HG03354 (cell line): ENCODE measurements around the gene ZBTB9.

Source experiments
- ATAC-seq: cut with Tn5 transposase; IDR thresholded peaks from one replicate; pipeline ENCODE4 v1.9.1; 2021; ENCODE audit warnings: mild to moderate bottlenecking; ENCODE audit not compliant: unreplicated experiment, poor library complexity, severe bottlenecking

ZBTB9 gene

DNA sequence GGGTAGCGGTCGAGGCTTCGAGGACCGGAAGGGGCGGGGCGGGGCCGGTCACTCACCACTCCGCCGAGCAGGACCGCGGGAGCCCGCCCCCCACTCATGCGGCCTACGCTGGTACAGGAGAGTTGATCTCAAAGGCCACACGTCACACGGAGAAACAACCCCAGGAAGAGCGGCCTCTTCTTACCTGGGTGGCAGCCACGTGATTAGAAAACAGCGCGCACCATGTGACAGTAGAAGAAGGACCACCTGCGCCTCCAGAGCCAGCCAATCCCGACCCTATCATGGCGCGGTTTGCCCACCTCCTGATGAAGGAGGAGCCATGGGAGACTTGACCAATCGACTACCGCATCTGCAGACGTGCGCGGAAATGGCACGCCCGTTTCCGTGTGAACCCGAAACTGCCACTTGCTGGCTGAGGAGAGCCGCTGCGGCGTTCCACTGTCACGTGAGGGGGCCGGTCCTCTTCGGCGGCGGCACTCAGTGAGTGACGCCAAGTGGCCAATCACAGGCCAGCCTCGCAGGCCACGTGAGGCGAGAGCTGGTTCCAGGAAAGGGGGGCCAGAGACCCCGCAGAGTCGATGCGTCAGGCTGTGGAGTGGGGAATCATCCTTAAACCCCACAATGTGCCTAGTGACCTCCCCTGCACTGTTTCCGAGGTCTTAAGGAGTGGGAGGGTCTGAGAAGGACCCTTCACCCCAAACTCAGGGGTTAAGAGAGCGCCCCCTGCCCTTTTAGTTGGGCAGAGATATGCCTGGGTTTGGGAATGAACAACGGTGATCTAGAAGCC lies 36.3 kb upstream of the ZBTB9 start, which contains the start of gene CUTA:
TSS of gene CUTA (minus strand) at position 205 of the 787 bp plus-strand sequence. CDS start at position 98, 107 bp downstream.
- peak; percentile 85 for ATAC-seq

- ATAC-seq = no peak
Observed at GRCh38 chr6:33418690-33419291, 35.6 kb upstream of the ZBTB9 start.

DNA sequence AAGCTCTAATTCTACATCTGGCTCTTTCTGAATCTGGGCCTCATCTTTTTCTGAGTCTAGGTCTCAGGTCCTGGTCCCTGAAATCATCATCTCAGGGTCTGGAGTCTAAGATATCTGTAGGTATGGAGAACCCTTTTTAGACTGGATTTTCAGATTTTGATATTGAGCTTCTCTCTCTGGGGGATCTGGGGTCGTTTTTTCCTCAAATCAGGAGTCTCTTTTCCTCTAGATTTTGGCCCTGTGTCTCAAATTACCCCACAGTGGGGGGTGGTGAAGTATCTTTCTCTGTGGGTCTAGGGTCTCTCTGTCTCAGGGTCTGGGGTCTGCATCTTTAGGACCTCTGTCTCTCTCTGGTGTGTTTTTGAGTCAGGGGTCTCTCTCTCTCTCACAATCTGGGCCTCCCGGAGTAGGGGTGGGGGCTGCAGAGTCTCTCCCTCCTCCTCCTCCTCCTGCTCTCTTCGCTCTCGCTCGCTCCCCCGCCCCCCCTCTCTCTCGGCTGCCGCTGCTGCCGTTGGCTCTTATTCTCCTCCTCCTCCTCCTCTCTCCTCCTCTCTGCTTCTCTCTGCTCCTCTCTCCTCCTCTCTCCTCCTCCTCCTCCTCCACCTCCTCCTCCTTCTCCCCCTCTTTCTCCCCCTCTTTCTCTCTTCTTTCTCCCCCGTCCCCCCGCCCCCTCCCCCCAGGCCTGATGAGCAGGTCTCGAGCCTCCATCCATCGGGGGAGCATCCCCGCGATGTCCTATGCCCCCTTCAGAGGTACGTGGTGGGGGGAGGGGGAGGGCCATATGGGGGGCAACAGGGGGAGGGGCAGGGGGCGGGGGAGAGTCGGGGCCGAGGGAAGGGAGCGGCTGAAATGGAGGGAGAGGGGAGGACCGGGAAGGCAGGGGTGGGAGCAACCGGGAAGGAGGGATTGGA lies 34.5 kb upstream of the ZBTB9 start, which contains the start of gene SYNGAP1:
TSS of gene SYNGAP1 (plus strand) at position 486 of the 911 bp plus-strand sequence. CDS start at position 686, 200 bp downstream.
- ATAC-seq = no peak

DNA sequence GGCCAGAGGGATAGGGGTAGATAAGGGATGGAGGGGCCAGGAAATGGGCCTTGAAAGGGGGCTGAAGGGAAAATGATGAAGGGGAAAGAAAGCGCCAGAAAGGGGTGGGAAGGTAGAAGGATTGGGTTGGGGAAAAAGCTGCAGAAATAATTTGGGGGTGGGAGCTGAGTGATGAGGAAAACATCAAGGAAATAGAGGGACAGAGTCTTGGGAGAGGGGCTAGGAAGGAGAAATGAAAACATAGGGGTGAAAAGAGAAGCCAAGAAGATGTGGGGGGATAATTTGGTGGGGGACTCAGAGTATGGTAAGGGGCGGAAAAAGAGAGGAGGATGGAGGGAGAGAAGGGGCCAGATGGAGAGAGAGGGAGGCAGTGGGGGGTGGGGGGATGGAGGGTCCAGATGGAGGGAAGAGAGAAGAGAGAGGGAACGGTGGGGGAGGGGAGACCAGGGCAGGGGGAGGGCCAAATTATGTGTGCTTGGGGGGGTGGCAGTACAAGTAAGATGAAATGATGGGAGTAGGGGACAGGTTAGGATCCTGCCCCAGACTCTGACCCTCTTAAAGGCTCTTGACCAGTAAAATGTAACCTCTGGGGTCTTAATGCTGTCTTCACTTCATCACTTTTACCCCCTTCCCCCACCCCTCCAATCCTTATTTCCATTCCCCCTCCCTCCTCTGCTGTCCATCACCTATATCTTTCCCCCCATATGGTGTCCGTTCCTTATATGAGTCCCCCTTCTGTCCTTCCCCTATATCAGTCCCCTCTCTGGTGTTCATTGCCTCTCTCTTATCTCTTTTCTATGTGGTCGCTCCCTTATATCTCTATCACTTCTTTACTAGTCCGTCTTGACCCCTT lies 33.7 kb upstream of the ZBTB9 start:
- ATAC-seq = no peak

DNA sequence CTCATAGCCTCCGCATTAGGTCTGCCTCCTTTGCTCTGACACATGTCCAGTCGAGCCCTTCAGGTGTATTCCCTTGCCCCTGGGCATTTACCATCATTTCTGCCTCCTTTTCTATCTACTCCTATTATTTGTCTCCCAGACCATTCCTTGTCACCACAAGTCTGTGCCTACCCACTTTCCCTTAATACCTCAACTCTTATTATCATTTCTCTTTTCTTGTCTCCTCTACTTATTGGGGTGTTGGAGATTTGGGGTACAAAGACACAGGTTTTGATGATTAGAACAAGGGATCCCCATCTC lies 33.1 kb upstream of the ZBTB9 start:
- no peak for ATAC-seq

DNA sequence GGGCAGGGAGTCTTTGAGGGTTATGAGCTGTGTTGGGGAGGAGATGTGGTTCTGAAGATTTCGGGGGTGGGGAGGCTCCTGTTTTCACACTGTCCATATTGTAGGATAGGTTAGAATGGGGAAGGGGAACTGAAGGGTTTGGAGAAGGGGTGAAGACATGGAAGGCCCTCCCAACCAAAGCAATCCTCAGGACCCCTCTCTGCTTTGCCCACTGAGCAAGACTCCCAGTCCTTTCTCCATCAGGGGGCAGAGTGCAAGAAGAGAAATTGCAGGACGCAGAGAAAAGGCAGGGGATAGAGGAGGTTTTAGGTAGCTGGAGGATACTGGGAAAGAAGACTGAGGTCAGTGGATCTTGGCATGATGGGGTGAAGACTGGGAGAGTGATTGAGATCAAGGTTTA lies 30.6 kb upstream of the ZBTB9 start:
- no peak for ATAC-seq

- ATAC-seq = no peak
Observed at GRCh38 chr6:33424855-33425667, 29.3 kb upstream of the ZBTB9 start.

- no peak for ATAC-seq
Observed at GRCh38 chr6:33425668-33426577, 28.5 kb upstream of the ZBTB9 start.

- no peak for ATAC-seq
Observed at GRCh38 chr6:33426590-33427511, 27.5 kb upstream of the ZBTB9 start.

DNA sequence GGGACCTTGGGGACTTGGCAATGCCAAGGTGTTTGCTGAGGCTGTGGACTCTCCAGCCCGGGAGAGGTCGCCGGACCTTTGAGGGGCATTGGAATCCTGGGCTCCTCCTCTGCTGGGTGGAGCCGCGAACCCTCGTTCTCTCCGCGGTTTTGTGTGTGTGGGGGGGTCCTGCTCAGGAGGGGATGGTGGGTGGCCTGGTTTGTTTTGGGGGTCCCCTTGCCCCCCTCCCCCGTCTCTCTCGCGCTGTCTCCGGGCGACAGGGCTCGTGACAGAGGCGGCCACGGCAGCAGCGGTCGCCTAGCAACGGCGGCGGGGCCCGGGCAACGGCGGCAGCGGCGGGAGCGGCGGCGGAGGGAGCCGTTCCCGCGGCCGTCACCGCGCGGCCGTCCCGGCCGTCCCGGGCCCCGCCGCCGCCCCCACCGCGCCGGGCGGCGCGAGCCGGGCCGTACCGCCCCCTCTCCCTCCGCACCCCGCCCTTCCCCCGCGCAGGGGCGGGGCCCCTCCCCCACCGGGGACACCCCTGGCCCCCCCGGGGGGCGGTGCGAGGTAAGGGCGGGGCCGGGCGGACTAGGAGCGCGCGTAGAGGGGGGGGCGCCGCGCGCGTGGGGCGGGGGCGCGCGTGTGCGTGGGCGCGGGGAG lies 26.7 kb upstream of the ZBTB9 start:
- no peak for ATAC-seq

DNA sequence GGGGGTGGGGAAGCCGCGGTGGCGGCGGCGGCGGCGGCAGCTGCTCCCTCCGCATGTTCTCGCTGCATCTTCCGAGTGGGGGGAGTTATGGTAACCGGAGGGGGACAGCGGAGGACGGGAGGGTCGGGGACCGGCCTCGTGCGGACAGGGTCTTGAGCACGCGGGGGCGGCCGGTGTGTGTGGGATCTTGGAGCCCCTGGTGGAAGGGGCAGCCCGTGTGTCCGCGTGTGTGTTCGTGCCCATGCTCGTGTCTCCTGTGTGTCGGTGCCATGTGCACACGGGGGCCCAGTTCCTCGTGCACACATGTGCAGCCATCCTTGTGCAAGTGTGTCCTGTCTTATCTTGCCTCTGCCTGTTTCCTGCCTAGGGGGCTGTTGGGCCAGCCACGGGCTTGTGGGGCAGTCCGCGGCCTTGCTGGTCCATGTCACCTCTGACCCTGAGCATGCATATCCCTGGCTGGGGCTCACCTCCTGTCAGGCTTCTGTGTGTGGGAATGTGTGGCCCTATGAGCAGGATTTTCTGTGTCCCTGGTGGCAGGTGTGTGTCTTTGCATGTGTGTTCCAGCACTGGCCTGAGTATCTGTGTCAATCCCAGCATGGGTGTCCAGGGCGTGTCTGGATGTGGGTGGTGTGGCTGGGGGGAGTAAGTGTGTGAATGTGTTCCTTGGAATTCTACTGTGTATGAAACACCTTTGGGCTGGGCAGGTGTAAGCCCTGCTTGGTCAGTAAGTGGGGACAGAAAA lies 26.0 kb upstream of the ZBTB9 start:
- ATAC-seq = no peak

DNA sequence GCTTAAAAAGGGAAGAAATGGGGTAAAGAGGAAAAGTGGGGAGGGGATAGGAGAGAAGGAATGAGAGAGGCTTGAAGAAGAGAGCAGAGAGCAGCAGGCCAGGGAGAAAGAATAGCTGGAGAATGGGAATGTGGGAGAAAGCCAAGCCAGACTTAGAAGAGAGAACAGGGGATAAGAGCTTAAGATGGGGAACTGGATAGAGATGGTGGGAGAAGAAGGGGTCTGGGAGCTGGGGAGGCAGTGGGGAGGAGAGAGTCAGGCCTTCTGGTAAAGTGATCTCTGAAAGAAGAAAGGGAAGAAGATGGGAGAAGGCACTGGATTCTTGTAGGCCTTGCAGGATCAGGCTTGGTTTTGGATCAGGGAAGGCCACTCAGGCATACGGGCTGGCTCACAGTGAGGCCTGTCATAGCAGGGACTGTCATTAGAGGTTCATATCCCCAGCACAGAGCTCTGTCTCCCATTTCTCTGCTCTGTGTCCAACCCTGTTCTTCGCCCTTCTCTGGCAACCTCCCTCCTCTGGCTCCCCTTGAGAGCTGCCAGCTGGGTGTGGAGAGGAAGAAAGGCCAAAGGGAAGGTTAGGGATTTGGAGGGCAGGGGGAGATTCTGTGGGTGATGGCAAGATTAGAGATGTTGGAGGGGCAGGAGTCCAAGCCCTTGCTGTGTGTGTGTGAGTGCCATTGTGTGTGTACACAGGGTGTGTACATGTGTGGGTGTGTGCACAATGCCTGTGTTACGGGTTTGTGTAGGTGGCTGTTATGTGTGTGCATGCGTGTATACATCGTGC lies 25.2 kb upstream of the ZBTB9 start:
- no peak for ATAC-seq

DNA sequence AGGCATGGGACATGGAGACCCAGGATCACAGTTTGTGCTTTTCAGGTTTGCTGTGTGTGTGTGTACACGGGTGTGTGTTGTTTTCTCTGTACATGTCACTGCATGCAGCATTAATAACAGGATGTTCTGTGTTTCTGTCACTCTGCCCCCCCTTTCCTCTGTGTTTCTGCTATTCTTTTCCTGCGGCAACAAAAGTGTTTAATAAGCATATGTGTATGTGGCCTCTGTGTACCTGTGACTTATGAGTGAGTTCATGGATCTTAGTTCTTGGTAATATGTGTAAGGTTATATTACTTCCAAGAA lies 24.7 kb upstream of the ZBTB9 start:
- no peak for ATAC-seq

GRCh38 chr6:33430334-33430733 lies 24.0 kb upstream of the ZBTB9 start:
- ATAC-seq = no peak
